ENCODE results near the gene CATSPER1. TPM values are rescaled to one million over a fixed set of nuclear protein-coding genes. Genes with fewer than 3 reads are reported as not detected.

The CATSPER1 gene
- total RNA-seq, 1 experiment from 2014 or later = 2.4 TPM

- intact Hi-C loops (cut with micrococcal nuclease) = no loop called here
- peaks cover 55 to 94% of the 10 kb centered on the region in 2 experiments for H3K4me1 ChIP-seq (ENCODE audit: control insufficient read depth in 1 of 2, insufficient read depth in 2 of 2, low read length in 2 of 2)
- ChIA-PET POLR2A (interaction anchor here (1.0 kb wide), 1 partner anchor 12 kb away, joined by 5 read pairs; no protein-coding TSS in a partner anchor), CTCF (no interaction called here), RAD21 (ENCODE audit: low non-redundant PET in 1 of 2, low total read pairs in 2 of 2, uncharacterized antibody in 2 of 2, unreplicated experiment in 2 of 2) (no interaction called here)
- H3K4me2 ChIP-seq (ENCODE audit: low read length) = peak overlapping the region; percentile 67
- TF ChIP-seq SIN3A (IDR thresholded peaks at IDR 0.05; ENCODE audit: low read depth) = no peak
- no peak for TF ChIP-seq ZFX (IDR thresholded peaks at IDR 0.05)
- no peak for TF ChIP-seq YY1 (IDR thresholded peaks at IDR 0.05; ENCODE audit: extremely low read depth, insufficient replicate concordance, low read depth, low read length)
- no peak for TF ChIP-seq SP1 (IDR thresholded peaks at IDR 0.05; ENCODE audit: low read depth)
- TF ChIP-seq EZH2 (IDR thresholded peaks at IDR 0.05) = no peak
- TF ChIP-seq POLR2A (IDR thresholded peaks at IDR 0.05; ENCODE audit: borderline replicate concordance, extremely low read depth, insufficient read depth, insufficient read length) = no peak
- no peak for TF ChIP-seq CTCF (IDR thresholded peaks at IDR 0.05 in 2 of 3, conservative IDR thresholded peaks at IDR 0.05 in 1 of 3; ENCODE audit: borderline replicate concordance in 1 of 3, insufficient read depth in 1 of 3, low read depth in 2 of 3, low read length in 2 of 3)
- no peak for TF ChIP-seq EGR1 (IDR thresholded peaks at IDR 0.05; ENCODE audit: low read depth)
- TF ChIP-seq, protein P1, sequence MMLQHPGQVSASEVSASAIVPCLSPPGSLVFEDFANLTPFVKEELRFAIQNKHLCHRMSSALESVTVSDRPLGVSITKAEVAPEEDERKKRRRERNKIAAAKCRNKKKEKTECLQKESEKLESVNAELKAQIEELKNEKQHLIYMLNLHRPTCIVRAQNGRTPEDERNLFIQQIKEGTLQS (IDR thresholded peaks at IDR 0.05) = no peak
- TF ChIP-seq POLR2AphosphoS5 (IDR thresholded peaks at IDR 0.05; ENCODE audit: low read depth, low read length) = no peak
- no peak for TF ChIP-seq EZH2phosphoT487 (IDR thresholded peaks at IDR 0.05; ENCODE audit: borderline replicate concordance)
- no peak for TF ChIP-seq SRF (IDR thresholded peaks at IDR 0.05; ENCODE audit: low read depth)
- TF ChIP-seq FOSL1 (IDR thresholded peaks at IDR 0.05; ENCODE audit: low read depth) = no peak
- TF ChIP-seq CBX3 (IDR thresholded peaks at IDR 0.05; ENCODE audit: low read depth) = no peak
- TF ChIP-seq TCF7L2 (IDR thresholded peaks at IDR 0.05; ENCODE audit: borderline replicate concordance, extremely low read depth, insufficient read depth, insufficient read length) = no peak
- no peak for TF ChIP-seq ZNF274 (IDR thresholded peaks at IDR 0.05; ENCODE audit: low read depth, low read length)
- TF ChIP-seq JUND (IDR thresholded peaks at IDR 0.05) = no peak
- no peak for TF ChIP-seq ZBTB33 (IDR thresholded peaks at IDR 0.05; ENCODE audit: extremely low read depth, insufficient replicate concordance, low read length)
- TF ChIP-seq CEBPB (IDR thresholded peaks at IDR 0.05; ENCODE audit: low read depth) = no peak
- TF ChIP-seq RAD21 (IDR thresholded peaks at IDR 0.05; ENCODE audit: low read depth) = no peak
- no peaks in the 10 kb centered on the region for H3K9me3 ChIP-seq (ENCODE audit: control insufficient read depth in 1 of 2, insufficient read depth in 1 of 2, low read depth in 1 of 2, low read length in 2 of 2)
- no peaks in the 10 kb centered on the region for H4K20me1 ChIP-seq (ENCODE audit: insufficient read depth)
- TSS peak; percentile 47 for BruUV-seq (replicated peaks)
- no peaks in the 10 kb centered on the region for H3K36me3 ChIP-seq (ENCODE audit: control insufficient read depth in 1 of 2, insufficient read depth in 2 of 2, low read length in 2 of 2)
- H3K4me3 ChIP-seq (replicated peaks in 1 of 2; ENCODE audit: low read depth in 1 of 2, low read length in 2 of 2) = peak overlapping the region; percentile 10 to 37
- peaks cover 11% of the 10 kb centered on the region; the same call in 1 of the 2 replicates for H3K79me2 ChIP-seq (ENCODE audit: insufficient read depth, low read length)
- H3K27me3 ChIP-seq (ENCODE audit: insufficient read depth, low read length) = no peaks in the 10 kb centered on the region
- H2AFZ ChIP-seq (ENCODE audit: low read depth, low read length, poor library complexity, severe bottlenecking) = no peak overlapping the region
- no peak for ATAC-seq
- no peaks in the 10 kb centered on the region for H3K9me2 ChIP-seq (ENCODE audit: insufficient read depth)
- DNase-seq (ENCODE audit: low read depth, low spot score) = no peak
- H3K27ac ChIP-seq (ENCODE audit: low read depth, low read length) = peak overlapping the region; percentile 98
- peak overlapping the region; percentile 60 for H3K9ac ChIP-seq (ENCODE audit: low read length)
Measured at GRCh38 chr11:66015936-66016792, 10.1 kb downstream of the CATSPER1 start.

All from HCT116 (cell line).